HepG2 (cell line): ENCODE results near the gene NCF4. TPM values are rescaled to one million over a fixed set of nuclear protein-coding genes. Genes with fewer than 3 reads are reported as not detected.

Source experiments
- ATAC-seq: fragments of 200-7000 bp; cut with Tn5 transposase; 3 replicates; pipeline ENCODE4 v1.9.1; 2020; ENCODE audit warnings: mild to moderate bottlenecking, moderate library complexity
- BruUV-seq: library from RNA; stranded (reverse); fragments of 400-500 nt; replicated peaks from 2 replicates; lab custom pipeline; 2021; lab: Mats Ljungman, UMichigan
- CTCF ChIA-PET: fragments of 300-600 bp; formaldehyde crosslinking; extraction: SDS; loops from one replicate; lab custom pipeline; 2021; ENCODE audit warnings: low total read pairs, inconsistent platforms, low intra/inter-chr PET ratio; lab: Yijun Ruan, JAX
- POLR2A ChIA-PET: fragments of 350-600 bp; sonication (Branson Sonifier 250); formaldehyde crosslinking; loops from one replicate; lab custom pipeline; 2020; ENCODE audit warnings: antibody characterized with exemption, inconsistent platforms; lab: Yijun Ruan, JAX
- DNase-seq: peaks from one replicate; pipeline ENCODE4 v3.0.0-alpha.2; 2015; ENCODE audit warnings: low spot score
- FAIRE-seq: peaks from 3 replicates; lab custom pipeline; 2011; peaks lifted over from hg19 to GRCh38; lab: Jason Lieb, UNC
- H2AFZ ChIP-seq: one replicate; pipeline ENCODE4 v1.6.1; 2011; ENCODE audit warnings: low read length, inconsistent platforms
- H3K27ac ChIP-seq: fragments of 300-600 bp; 3 replicates; pipeline ENCODE4 v1.8.0; 2011; ENCODE audit warnings: mixed run types, mild to moderate bottlenecking, mixed read lengths, low read length, inconsistent platforms; ENCODE audit not compliant: insufficient read depth; ENCODE audit errors: extremely low read length
- H3K27me3 ChIP-seq, 2 experiments: fragments of 200-600 bp in 1 of 2; 2 replicates in 1 of 2; 3 replicates in 1 of 2; pipeline versions ENCODE4 v1.6.0 to v1.8.0; 2011; ENCODE audit warnings: low read length in 2 of 2, mild to moderate bottlenecking in 2 of 2, moderate library complexity in 2 of 2, inconsistent platforms in 1 of 2; ENCODE audit not compliant: insufficient read depth in 2 of 2, control insufficient read depth in 1 of 2
- H3K36me3 ChIP-seq, 2 experiments: fragments of 200-600 bp in 1 of 2; replicated peaks in 1 of 2; 2 replicates in 1 of 2; 3 replicates in 1 of 2; pipeline versions ENCODE4 v1.5.1 to v1.8.0; 2011; ENCODE audit warnings: low read length in 2 of 2, inconsistent platforms in 1 of 2; ENCODE audit not compliant: insufficient read depth in 2 of 2, control insufficient read depth in 1 of 2
- H3K4me1 ChIP-seq: 2 replicates; pipeline ENCODE4 v1.5.1; 2012; ENCODE audit warnings: low read length, inconsistent platforms; ENCODE audit not compliant: insufficient read depth
- H3K4me2 ChIP-seq: 2 replicates; pipeline ENCODE4 v1.6.0; 2011; ENCODE audit warnings: low read depth, low read length, inconsistent platforms
- H3K4me3 ChIP-seq, 3 experiments: fragments of 200-600 bp in 1 of 3; sonication (generic), shearing (Covaris generic) in 1 of 3; replicated peaks in 1 of 3; 2 replicates each; pipeline ENCODE4 v1.5.1; 2011 to 2016; ENCODE audit warnings: low read length in 3 of 3, inconsistent platforms in 2 of 3, low read depth in 2 of 3, mild to moderate bottlenecking in 2 of 3, control low read depth in 1 of 3, mixed read lengths in 1 of 3; ENCODE audit not compliant: insufficient read depth in 1 of 3
- H3K79me2 ChIP-seq: one replicate; pipeline ENCODE4 v1.6.1; 2011; ENCODE audit warnings: low read length, inconsistent platforms; ENCODE audit not compliant: insufficient read depth
- H3K9ac ChIP-seq: 2 replicates; pipeline ENCODE4 v1.6.0; 2011; ENCODE audit warnings: mild to moderate bottlenecking, low read depth, low read length, inconsistent platforms; ENCODE audit not compliant: insufficient read depth
- H3K9me3 ChIP-seq: 2 replicates; pipeline ENCODE4 v1.5.1; 2012; ENCODE audit warnings: mild to moderate bottlenecking, low read length
- H4K20me1 ChIP-seq: 2 replicates; pipeline ENCODE4 v1.6.0; 2011; ENCODE audit warnings: inconsistent platforms, mild to moderate bottlenecking, low read length, moderate library complexity; ENCODE audit not compliant: insufficient read depth
- BATF2 ChIP-seq: sonication (generic); formaldehyde crosslinking; IDR thresholded peaks from 2 replicates; pipeline ENCODE4 v1.8.0; 2022; ENCODE audit warnings: mild to moderate bottlenecking, missing genetic modification reagents, moderate library complexity
- GMEB2 ChIP-seq: IDR thresholded peaks from 2 replicates; pipeline ENCODE4 v1.6.1; 2016; ENCODE audit warnings: missing biosample characterization, missing genetic modification reagents, low read depth
- KLF11 ChIP-seq: IDR thresholded peaks from 2 replicates; pipeline ENCODE4 v1.6.1; 2016; ENCODE audit warnings: missing compliant biosample characterization
- KLF16 ChIP-seq, 2 experiments: sonication (generic) in 1 of 2; formaldehyde crosslinking in 1 of 2; IDR thresholded peaks; 2 replicates each; pipeline versions ENCODE4 v1.6.1 to v1.8.0; 2016 to 2023; ENCODE audit warnings: missing genetic modification reagents in 2 of 2, missing compliant biosample characterization in 1 of 2
- NR3C1 ChIP-seq: sonication (generic); formaldehyde crosslinking; IDR thresholded peaks from 2 replicates; pipeline ENCODE4 v1.4.0; 2020; ENCODE audit warnings: missing genetic modification reagents
- REXO4 ChIP-seq: sonication (generic); formaldehyde crosslinking; IDR thresholded peaks from 2 replicates; pipeline ENCODE4 v1.8.0; 2022; ENCODE audit warnings: missing genetic modification reagents, mild to moderate bottlenecking, borderline replicate concordance
- TP53 ChIP-seq: sonication (generic); formaldehyde crosslinking; conservative IDR thresholded peaks from 2 replicates; pipeline ENCODE4 v1.4.0; 2020; ENCODE audit warnings: missing genetic modification reagents
- ZFP91 ChIP-seq: sonication (generic); formaldehyde crosslinking; IDR thresholded peaks from 2 replicates; pipeline ENCODE4 v1.9.0; 2022; ENCODE audit warnings: missing genetic modification reagents, mild to moderate bottlenecking, borderline replicate concordance
- ZNF136 ChIP-seq: sonication (generic); formaldehyde crosslinking; IDR thresholded peaks from 2 replicates; pipeline ENCODE4 v1.8.1; 2022; ENCODE audit warnings: low read depth, mild to moderate bottlenecking, moderate library complexity, missing genetic modification reagents
- ZNF382 ChIP-seq: sonication (generic); formaldehyde crosslinking; IDR thresholded peaks from 2 replicates; pipeline ENCODE4 v1.5.0; 2020; ENCODE audit warnings: missing genetic modification reagents, mild to moderate bottlenecking, borderline replicate concordance
- ZNF441 ChIP-seq: sonication (generic); formaldehyde crosslinking; IDR thresholded peaks from 2 replicates; pipeline ENCODE4 v1.7.0; 2021; ENCODE audit warnings: missing genetic modification reagents, borderline replicate concordance
- ZNF549 ChIP-seq: sonication (generic); formaldehyde crosslinking; IDR thresholded peaks from 2 replicates; pipeline ENCODE4 v1.5.0; 2020; ENCODE audit warnings: missing genetic modification reagents
- ZNF878 ChIP-seq: sonication (generic); formaldehyde crosslinking; IDR thresholded peaks from 2 replicates; pipeline ENCODE4 v1.8.1; 2023; ENCODE audit warnings: mild to moderate bottlenecking, missing genetic modification reagents, moderate library complexity
- ZSCAN21 ChIP-seq: sonication (generic); formaldehyde crosslinking; IDR thresholded peaks from 2 replicates; pipeline ENCODE4 v1.8.0; 2022; ENCODE audit warnings: mild to moderate bottlenecking, missing genetic modification reagents, moderate library complexity, borderline replicate concordance
- whole genome bisulfite sequencing: methylation state at CpG from one replicate; pipeline ENCODE4 v1.1.6; 2017; ENCODE audit warnings: low lambda C conversion rate; 5-methylcytosine and 5-hydroxymethylcytosine counted together
- in situ Hi-C: cut with HindIII; loops from 2 replicates; pipeline ENCODE4 v1.10.0; 2017; ENCODE audit warnings: low pct_unique_long_range_greater_than_20kb; ENCODE audit not compliant: extremely low pct_ligation_motif_present
- intact Hi-C: fragments of 100-400 bp; cut with micrococcal nuclease; formaldehyde crosslinking; loops from one replicate; pipeline ENCODE4 v1.10.0; 2022; ENCODE audit not compliant: unreplicated experiment
- polyA plus RNA-seq, 8 experiments: library from polyadenylated mRNA; depleted of rRNA in 3 of 8; stranded (reverse) in 7 of 8; unstranded in 1 of 8; fragments of >200 nt; fragmentation: Illumina TruSeq in 4 of 8; extraction: Trizol in 4 of 8; gene quantifications; 2 replicates each; pipeline versions ENCODE4 v1.2.1 to v1.2.3, GENCODE V29; 2011 to 2016; ENCODE audit warnings: low read depth in 4 of 8, missing spikeins in 1 of 8, mixed read lengths in 1 of 8; ENCODE audit not compliant: insufficient read depth in 1 of 8
- total RNA-seq, 5 experiments: library from RNA; depleted of rRNA; stranded (reverse); fragments of >200 nt; fragmentation: Illumina TruSeq; extraction: Trizol; gene quantifications; 2 replicates each; pipeline ENCODE4 v1.2.3, GENCODE V29; 2016; ENCODE audit warnings: low read depth in 1 of 5

NCF4 gene
- total and polyA plus RNA-seq, 2 of the 13 experiments (the other 11 are each of a cell fraction or from before 2014, with no cell fraction given) = not detected

GRCh38 chr22:36893262-36893661 lies 32.5 kb downstream of the NCF4 start:
- no peaks in the 10 kb centered on the region for H3K36me3 ChIP-seq
- intact Hi-C loops (no loop called here), in situ Hi-C loops (no loop called here)
- no peak for FAIRE-seq
- H3K4me3 ChIP-seq = no peak overlapping the region
- no TSS peak for BruUV-seq
- ChIA-PET CTCF (no interaction called here), POLR2A (no interaction called here)
- H3K79me2 ChIP-seq = no peaks in the 10 kb centered on the region
- no peak overlapping the region for H3K27ac ChIP-seq
- no peaks in the 10 kb centered on the region for H3K4me1 ChIP-seq
- no peaks in the 10 kb centered on the region for H4K20me1 ChIP-seq
- no peak for ATAC-seq
- peaks cover 2 to 4% of the 10 kb centered on the region in 2 experiments; a peak in 1 of 5 replicates for H3K27me3 ChIP-seq
- no peak for DNase-seq
- no peaks in the 10 kb centered on the region for H3K9me3 ChIP-seq
- H3K4me2 ChIP-seq = no peak overlapping the region
- 0% methylated on average over 3 of the region's 3 CpGs for WGBS
- no peak overlapping the region for H3K9ac ChIP-seq
- no peak overlapping the region for H2AFZ ChIP-seq
- no peak for TF ChIP-seq ZNF382 (CRISPR knock-in tag)
- TF ChIP-seq REXO4 = no peak
- TF ChIP-seq ZSCAN21 (CRISPR knock-in tag) = no peak
- TF ChIP-seq ZNF441 = no peak
- TF ChIP-seq ZNF136 = no peak
- no peak for TF ChIP-seq ZNF878 (CRISPR knock-in tag)
- TF ChIP-seq BATF2 (CRISPR knock-in tag) = no peak
- TF ChIP-seq ZNF549 (CRISPR knock-in tag) = no peak
- TF ChIP-seq NR3C1 (CRISPR knock-in tag) = no peak

GRCh38 chr22:36894266-36894665 lies 33.5 kb downstream of the NCF4 start:
- ATAC-seq = no peak
- POLR2A ChIA-PET = no interaction called here
- intact Hi-C loops = no loop called here

More at GRCh38 chr22:36894266-36894665, 33.5 kb downstream of the NCF4 start:
- H3K4me3 ChIP-seq = no peak overlapping the region
- no TSS peak for BruUV-seq
- no peak for TF ChIP-seq TP53 (CRISPR knock-in tag)
- TF ChIP-seq GMEB2 = no peak
- no peak for TF ChIP-seq KLF11 (CRISPR knock-in tag)
- no peak for TF ChIP-seq KLF16 (CRISPR knock-in tag; IDR thresholded peaks at IDR 0.05)
- no peak for TF ChIP-seq ZFP91 (CRISPR knock-in tag)
- H3K79me2 ChIP-seq = no peaks in the 10 kb centered on the region
- no peak overlapping the region for H3K9ac ChIP-seq
- no peaks in the 10 kb centered on the region for H3K4me1 ChIP-seq
- FAIRE-seq (no peak), DNase-seq (no peak)
- CTCF ChIA-PET = no interaction called here
- in situ Hi-C loops = no loop called here
- no peaks in the 10 kb centered on the region for H3K36me3 ChIP-seq
- H4K20me1 ChIP-seq = no peaks in the 10 kb centered on the region
- no peak overlapping the region for H3K27ac ChIP-seq
- H3K9me3 ChIP-seq = no peaks in the 10 kb centered on the region
- H3K4me2 ChIP-seq = no peak overlapping the region
- H3K27me3 ChIP-seq = peaks cover 2 to 7% of the 10 kb centered on the region in 2 experiments; a peak in 2 of 5 replicates
- 11% methylated on average over 1 of the region's 1 CpG for WGBS
- H2AFZ ChIP-seq = no peak overlapping the region
